ENCODE results near the gene HIPK4. TPM values are rescaled to one million over a fixed set of nuclear protein-coding genes. Genes with fewer than 3 reads are reported as not detected.

Gene HIPK4
- total RNA-seq, 2 donors from 2014 or later: 0.14 to 2.6 TPM

DNA sequence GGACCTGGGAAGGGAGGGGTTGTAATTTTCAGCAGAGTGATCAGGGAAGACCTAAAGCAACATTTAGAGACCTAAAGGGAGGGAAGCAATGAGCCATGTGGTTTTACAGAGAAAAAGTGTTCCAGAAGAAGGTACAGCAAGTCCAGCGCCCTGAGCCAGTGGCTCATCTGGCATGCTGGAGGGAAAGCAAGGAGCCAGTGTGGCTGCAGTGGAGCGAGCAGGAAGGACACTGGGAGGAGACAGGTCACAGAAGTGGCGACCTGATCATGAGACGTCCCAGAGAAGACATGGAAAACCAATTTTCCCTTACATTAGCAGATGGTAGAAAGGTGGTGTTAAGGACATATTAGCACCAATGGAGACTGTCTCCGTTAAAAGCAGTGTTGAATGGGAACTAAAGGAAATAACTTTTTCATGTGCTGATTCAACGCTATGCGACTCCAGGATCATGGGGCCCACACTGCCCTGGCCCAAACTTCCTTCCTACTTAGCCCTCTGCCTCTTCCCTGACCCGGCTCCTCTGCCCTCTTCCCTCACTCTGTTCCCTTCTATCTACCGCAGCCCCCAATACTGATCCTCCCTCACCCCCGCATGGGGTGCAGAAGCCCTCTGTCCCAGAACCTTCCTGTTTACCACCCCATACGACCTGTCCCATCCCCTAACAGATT is 47.2 kb downstream of the HIPK4 start:
- no peaks in the 10 kb centered on the region for H3K9me3 ChIP-seq
- TF ChIP-seq POLR2AphosphoS5 (IDR thresholded peaks at IDR 0.05) (no peak), POLR2A (IDR thresholded peaks at IDR 0.05) (no peak)
- TF ChIP-seq, protein P1, sequence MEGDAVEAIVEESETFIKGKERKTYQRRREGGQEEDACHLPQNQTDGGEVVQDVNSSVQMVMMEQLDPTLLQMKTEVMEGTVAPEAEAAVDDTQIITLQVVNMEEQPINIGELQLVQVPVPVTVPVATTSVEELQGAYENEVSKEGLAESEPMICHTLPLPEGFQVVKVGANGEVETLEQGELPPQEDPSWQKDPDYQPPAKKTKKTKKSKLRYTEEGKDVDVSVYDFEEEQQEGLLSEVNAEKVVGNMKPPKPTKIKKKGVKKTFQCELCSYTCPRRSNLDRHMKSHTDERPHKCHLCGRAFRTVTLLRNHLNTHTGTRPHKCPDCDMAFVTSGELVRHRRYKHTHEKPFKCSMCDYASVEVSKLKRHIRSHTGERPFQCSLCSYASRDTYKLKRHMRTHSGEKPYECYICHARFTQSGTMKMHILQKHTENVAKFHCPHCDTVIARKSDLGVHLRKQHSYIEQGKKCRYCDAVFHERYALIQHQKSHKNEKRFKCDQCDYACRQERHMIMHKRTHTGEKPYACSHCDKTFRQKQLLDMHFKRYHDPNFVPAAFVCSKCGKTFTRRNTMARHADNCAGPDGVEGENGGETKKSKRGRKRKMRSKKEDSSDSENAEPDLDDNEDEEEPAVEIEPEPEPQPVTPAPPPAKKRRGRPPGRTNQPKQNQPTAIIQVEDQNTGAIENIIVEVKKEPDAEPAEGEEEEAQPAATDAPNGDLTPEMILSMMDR (IDR thresholded peaks at IDR 0.05): no peak
- H3K27ac ChIP-seq: peak overlapping the region; percentile 47 to 75
- H3K27me3 ChIP-seq (replicated peaks; ENCODE audit: insufficient read depth): no peaks in the 10 kb centered on the region
- no peak overlapping the region for H3K4me3 ChIP-seq
- no peaks in the 10 kb centered on the region for H3K4me1 ChIP-seq (replicated peaks)
- intact Hi-C loops (cut with DNase I): no loop called here
- H3K36me3 ChIP-seq: no peaks in the 10 kb centered on the region
- DNase-seq (ENCODE audit: low spot score): no peak
- WGBS: 85% methylated on average over 11 of the region's 11 CpGs

DNA sequence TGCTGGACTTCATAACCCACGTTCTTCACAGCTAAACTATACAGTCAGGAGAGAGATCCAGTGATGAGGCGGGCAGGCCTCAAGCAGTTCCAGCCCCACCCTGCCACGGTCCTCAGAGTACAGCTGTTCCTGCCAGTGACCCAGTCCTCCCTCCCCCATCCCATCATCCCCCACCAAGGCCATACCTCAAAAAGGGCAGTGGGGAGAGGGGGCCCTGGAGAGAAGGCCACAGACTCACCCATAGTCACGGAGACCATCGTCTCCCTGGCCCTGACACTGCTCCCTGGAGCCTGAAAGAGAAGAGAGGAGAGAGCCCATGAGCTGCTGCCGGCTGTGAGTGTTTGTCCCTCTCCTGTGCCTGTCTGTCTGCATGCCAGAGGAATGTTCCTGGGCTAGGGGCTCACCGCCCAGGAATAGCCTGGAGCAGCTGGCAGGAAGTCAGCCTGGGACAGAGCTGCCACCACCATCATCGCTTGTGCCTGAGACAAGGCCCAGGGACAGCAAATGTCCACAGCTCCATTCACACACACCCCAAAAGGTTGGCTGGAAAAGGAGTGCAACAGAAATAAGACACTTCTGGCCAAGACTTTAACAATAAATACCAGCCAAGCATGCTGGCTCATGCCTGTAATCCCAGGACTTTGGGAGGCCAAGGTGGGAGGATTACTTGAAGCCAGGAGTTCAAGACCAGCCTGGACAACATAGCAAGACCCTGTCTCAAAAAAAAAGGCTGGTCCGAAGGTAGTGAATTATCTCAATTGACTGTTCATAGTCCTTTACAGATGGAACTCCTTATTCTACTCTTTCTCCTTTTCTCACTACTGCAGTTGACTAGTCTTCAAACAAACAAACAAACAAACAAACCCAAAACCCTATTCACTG is 48.1 kb downstream of the HIPK4 start:
- intact Hi-C loops (cut with DNase I): no loop called here
- Histone ChIP-seq H3K4me1 (replicated peaks) (no peaks in the 10 kb centered on the region), H3K27me3 (replicated peaks; ENCODE audit: insufficient read depth) (no peaks in the 10 kb centered on the region), H3K27ac (peak overlapping the region; percentile 47 to 75), H3K36me3 (no peaks in the 10 kb centered on the region), H3K9me3 (no peaks in the 10 kb centered on the region), H3K4me3 (no peak overlapping the region)
- peak; percentile 83 for DNase-seq (ENCODE audit: low spot score)
- 33% methylated on average over 9 of the region's 9 CpGs for WGBS
- TF ChIP-seq POLR2AphosphoS5 (IDR thresholded peaks at IDR 0.05): peak; percentile 77
- TF ChIP-seq, protein P1 (IDR thresholded peaks at IDR 0.05): no peak

DNA sequence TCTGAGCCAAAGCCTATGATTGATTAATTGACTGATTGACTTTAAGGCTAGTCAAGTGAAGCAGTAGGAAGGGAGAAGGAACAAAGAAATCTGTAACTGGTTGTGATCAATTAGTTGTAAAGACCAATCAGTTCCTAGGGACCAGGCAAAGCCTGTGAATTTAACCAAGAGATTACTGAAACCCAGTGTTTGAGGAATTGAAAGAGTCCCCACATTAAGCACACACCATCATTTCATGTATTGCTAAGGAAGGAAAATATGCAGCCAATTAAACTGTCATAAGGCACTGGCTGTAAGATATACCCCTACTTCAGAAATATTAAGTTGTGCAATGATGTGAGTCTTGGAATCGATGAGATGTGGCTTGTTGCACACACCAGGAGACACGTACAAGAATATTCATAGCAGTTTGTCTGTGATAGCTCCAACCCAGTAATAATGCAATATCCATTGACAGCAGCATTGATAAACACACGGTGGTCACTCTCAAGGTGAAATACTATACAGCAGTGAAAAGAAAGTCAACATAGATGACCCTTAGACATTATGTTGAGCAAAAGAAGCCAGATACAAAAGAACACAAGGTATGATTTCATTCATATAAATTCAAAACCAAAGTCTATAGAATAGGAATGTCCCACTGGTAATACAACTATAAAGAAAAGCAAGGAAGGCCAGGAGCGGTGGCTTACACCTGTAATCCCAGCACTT is 50.8 kb downstream of the HIPK4 start:
- intact Hi-C loops (cut with DNase I): no loop called here
- TF ChIP-seq POLR2A (IDR thresholded peaks at IDR 0.05): no peak
- TF ChIP-seq, protein P1 (IDR thresholded peaks at IDR 0.05): no peak
- no peak for TF ChIP-seq POLR2AphosphoS5 (IDR thresholded peaks at IDR 0.05)
- H3K9me3 ChIP-seq: no peaks in the 10 kb centered on the region
- no peak for DNase-seq (ENCODE audit: low spot score)
- H3K27me3 ChIP-seq (replicated peaks; ENCODE audit: insufficient read depth): no peaks in the 10 kb centered on the region
- WGBS: 97% methylated on average over 4 of the region's 4 CpGs
- no peaks in the 10 kb centered on the region for H3K4me1 ChIP-seq (replicated peaks)
- H3K27ac ChIP-seq: no peak overlapping the region
- no peak overlapping the region for H3K4me3 ChIP-seq
- no peaks in the 10 kb centered on the region for H3K36me3 ChIP-seq

DNA sequence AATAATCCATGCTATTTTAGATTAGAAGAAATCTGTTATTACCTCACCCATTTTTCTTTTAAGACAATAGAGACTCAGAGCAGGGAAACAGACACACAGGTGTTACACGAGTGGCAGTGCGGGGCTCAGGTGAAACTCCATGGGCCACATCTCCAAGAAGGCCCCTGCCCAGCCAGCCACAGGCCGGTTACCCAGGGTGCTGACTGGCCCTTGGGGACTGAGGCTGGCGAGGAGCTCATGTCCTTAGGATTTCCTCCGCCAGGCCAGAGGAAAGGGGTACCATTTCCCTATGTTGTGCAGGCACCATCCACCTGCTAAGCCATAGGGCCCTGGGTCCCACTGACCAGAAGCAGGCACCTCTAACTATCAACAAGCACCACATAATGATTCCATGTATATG is 52.4 kb downstream of the HIPK4 start:
- Histone ChIP-seq H3K27ac (no peak overlapping the region), H3K9me3 (no peaks in the 10 kb centered on the region), H3K4me1 (replicated peaks) (no peaks in the 10 kb centered on the region), H3K27me3 (replicated peaks; ENCODE audit: insufficient read depth) (no peaks in the 10 kb centered on the region), H3K36me3 (no peaks in the 10 kb centered on the region), H3K4me3 (no peak overlapping the region)
- no peak for TF ChIP-seq POLR2A (IDR thresholded peaks at IDR 0.05)
- TF ChIP-seq, protein P1 (IDR thresholded peaks at IDR 0.05): no peak
- TF ChIP-seq POLR2AphosphoS5 (IDR thresholded peaks at IDR 0.05): no peak
- 93% methylated on average over 5 of the region's 5 CpGs for WGBS
- DNase-seq (ENCODE audit: low spot score): no peak
- intact Hi-C loops (cut with DNase I): no loop called here
